Neural progenitor cell (in vitro differentiated cells): ENCODE data around the gene KXD1.

Experiments used
- CTCF ChIP-seq: fragments of 200-600 bp; sonication (generic); IDR thresholded peaks from 2 replicates; pipeline ENCODE4 v1.5.1; 2017; ENCODE audit warnings: antibody characterized with exemption, mild to moderate bottlenecking
- EZH2 ChIP-seq: fragments of 200-600 bp; sonication (generic); IDR thresholded peaks from 2 replicates; pipeline ENCODE4 v1.6.1; 2017; ENCODE audit warnings: antibody characterized with exemption, mild to moderate bottlenecking, moderate library complexity

GRCh38 chr19:18562086-18562485 lies 4.4 kb downstream of the KXD1 start:
- TF ChIP-seq EZH2 (no peak), CTCF (no peak)
